Osteocyte (in vitro differentiated cells): ENCODE results near the gene FNBP1L. TPM values are rescaled to one million over a fixed set of nuclear protein-coding genes. Genes with fewer than 3 reads are reported as not detected.

Source experiments
- DNase-seq: peaks from one replicate; pipeline ENCODE4 v3.0.0; 2021; ENCODE audit warnings: mixed read lengths; ENCODE audit not compliant: unreplicated experiment; ENCODE audit errors: extremely low spot score
- H3K27ac Mint-ChIP-seq: one replicate; pipeline ENCODE4 v1.8.0; 2021; ENCODE audit warnings: mild to moderate bottlenecking, mixed read lengths; ENCODE audit not compliant: unreplicated experiment
- H3K27me3 Mint-ChIP-seq: one replicate; pipeline ENCODE4 v1.8.0; 2021; ENCODE audit warnings: mixed read lengths; ENCODE audit not compliant: unreplicated experiment
- H3K36me3 Mint-ChIP-seq: one replicate; pipeline ENCODE4 v1.8.0; 2021; ENCODE audit warnings: mixed read lengths; ENCODE audit not compliant: unreplicated experiment
- H3K4me1 Mint-ChIP-seq: one replicate; pipeline ENCODE4 v1.8.0; 2021; ENCODE audit warnings: mixed read lengths; ENCODE audit not compliant: unreplicated experiment
- H3K4me3 Mint-ChIP-seq: one replicate; pipeline ENCODE4 v1.8.0; 2021; ENCODE audit warnings: mild to moderate bottlenecking, moderate library complexity, mixed read lengths; ENCODE audit not compliant: unreplicated experiment
- H3K9me3 Mint-ChIP-seq: one replicate; pipeline ENCODE4 v1.8.0; 2021; ENCODE audit warnings: mixed read lengths; ENCODE audit not compliant: unreplicated experiment
- CTCF ChIP-seq: fragments of 200-600 bp; sonication (generic); IDR thresholded peaks from 2 replicates; pipeline ENCODE4 v1.5.0; 2021; ENCODE audit warnings: antibody characterized with exemption, mild to moderate bottlenecking, moderate library complexity
- total RNA-seq: library from RNA; stranded (reverse); gene quantifications from 2 replicates; pipeline ENCODE4 v1.2.1, GENCODE V29; 2021

FNBP1L gene
- total RNA-seq, 1 donor from 2014 or later, result 63.3 TPM

GRCh38 chr1:93495911-93496310 is 48.0 kb downstream of the FNBP1L start:
- TF ChIP-seq CTCF, result no peak
- peaks cover 4% of the 10 kb centered on the region for H3K36me3 Mint-ChIP-seq
- peaks cover 20% of the 10 kb centered on the region for H3K4me1 Mint-ChIP-seq
- H3K27me3 Mint-ChIP-seq, result no peaks in the 10 kb centered on the region
- H3K27ac Mint-ChIP-seq, result no peak overlapping the region
- H3K9me3 Mint-ChIP-seq, result no peaks in the 10 kb centered on the region
- H3K4me3 Mint-ChIP-seq, result no peak overlapping the region
- no peak for DNase-seq

- Mint-ChIP-seq H3K27ac (no peak overlapping the region), H3K9me3 (no peaks in the 10 kb centered on the region), H3K4me1 (peaks cover 17% of the 10 kb centered on the region), H3K27me3 (no peaks in the 10 kb centered on the region), H3K36me3 (peaks cover 4% of the 10 kb centered on the region), H3K4me3 (no peak overlapping the region)
- TF ChIP-seq CTCF, result no peak
- DNase-seq, result no peak
These were observed 48.6 kb downstream of the FNBP1L start for GRCh38 chr1:93496520-93496919.

- H3K4me1 Mint-ChIP-seq, result peaks cover 19% of the 10 kb centered on the region
- DNase-seq, result no peak
- peaks cover 11% of the 10 kb centered on the region for H3K36me3 Mint-ChIP-seq
- H3K27ac Mint-ChIP-seq, result no peak overlapping the region
- no peaks in the 10 kb centered on the region for H3K9me3 Mint-ChIP-seq
- no peaks in the 10 kb centered on the region for H3K27me3 Mint-ChIP-seq
- TF ChIP-seq CTCF, result no peak
- H3K4me3 Mint-ChIP-seq, result no peak overlapping the region
These were observed 51.2 kb downstream of the FNBP1L start for GRCh38 chr1:93499075-93499474.

- TF ChIP-seq CTCF, result no peak
- Mint-ChIP-seq H3K4me3 (no peak overlapping the region), H3K9me3 (no peaks in the 10 kb centered on the region), H3K36me3 (peaks cover 14% of the 10 kb centered on the region), H3K27ac (no peak overlapping the region), H3K27me3 (no peaks in the 10 kb centered on the region), H3K4me1 (peaks cover 19% of the 10 kb centered on the region)
- no peak for DNase-seq
These were observed 51.6 kb downstream of the FNBP1L start for GRCh38 chr1:93499533-93499932.

GRCh38 chr1:93500275-93500674 is 52.4 kb downstream of the FNBP1L start:
- DNase-seq, result no peak
- TF ChIP-seq CTCF, result no peak
- no peak overlapping the region for H3K4me3 Mint-ChIP-seq
- H3K27me3 Mint-ChIP-seq, result no peaks in the 10 kb centered on the region
- H3K9me3 Mint-ChIP-seq, result no peaks in the 10 kb centered on the region
- H3K4me1 Mint-ChIP-seq, result peaks cover 13% of the 10 kb centered on the region
- H3K27ac Mint-ChIP-seq, result no peak overlapping the region
- peaks cover 14% of the 10 kb centered on the region for H3K36me3 Mint-ChIP-seq
